C4-2B (cell line): Measurements from ENCODE around the gene SPNS3.

Experiments
- H3K27ac ChIP-seq: fragments of 450-650 bp; 2 replicates; pipeline ENCODE4 v1.5.1; 2017
- CTCF ChIP-seq: fragments of 450-650 bp; conservative IDR thresholded peaks from 2 replicates; pipeline ENCODE4 v1.5.1; 2017; ENCODE audit warnings: mild to moderate bottlenecking
- ZFX ChIP-seq: fragments of 450-650 bp; IDR thresholded peaks from 2 replicates; pipeline ENCODE4 v1.6.1; 2017

SPNS3 gene

GRCh38 chr17:4397840-4398239, 35.9 kb upstream of the SPNS3 start:
- TF ChIP-seq ZFX: no peak
- TF ChIP-seq CTCF: no peak
- no peak overlapping the region for H3K27ac ChIP-seq

GRCh38 chr17:4405038-4405669, 28.6 kb upstream of the SPNS3 start:
- H3K27ac ChIP-seq: no peak overlapping the region
- no peak for TF ChIP-seq ZFX
- TF ChIP-seq CTCF: no peak

- no peak overlapping the region for H3K27ac ChIP-seq
- no peak for TF ChIP-seq CTCF
- TF ChIP-seq ZFX: no peak
Measured at GRCh38 chr17:4405699-4406098, 28.0 kb upstream of the SPNS3 start.

GRCh38 chr17:4406386-4406785, 27.4 kb upstream of the SPNS3 start:
- TF ChIP-seq CTCF (no peak), ZFX (no peak)
- H3K27ac ChIP-seq: no peak overlapping the region

GRCh38 chr17:4407216-4407615, 26.5 kb upstream of the SPNS3 start:
- no peak overlapping the region for H3K27ac ChIP-seq
- TF ChIP-seq CTCF: no peak
- TF ChIP-seq ZFX: no peak

- TF ChIP-seq ZFX (no peak), CTCF (no peak)
- no peak overlapping the region for H3K27ac ChIP-seq
Measured at GRCh38 chr17:4407851-4408250, 25.9 kb upstream of the SPNS3 start.

GRCh38 chr17:4409659-4410058, 24.1 kb upstream of the SPNS3 start:
- no peak overlapping the region for H3K27ac ChIP-seq
- TF ChIP-seq ZFX (no peak), CTCF (no peak)
